Liver (tissue), 9 donors: ENCODE measurements around the gene CSMD2. TPM values are rescaled to one million over a fixed set of nuclear protein-coding genes. Genes with fewer than 3 reads are reported as not detected.

ENCODE experiments used
- DNase-seq: peaks from one replicate; pipeline ENCODE4 v3.0.0-alpha.2; 2017; ENCODE audit warnings: low spot score
- H3K27ac ChIP-seq, 2 donors: one replicate each; pipeline ENCODE4 v1.7.0; 2013; ENCODE audit warnings: inconsistent platforms in 2 of 2, low read length in 2 of 2, control low read depth in 1 of 2, low read depth in 1 of 2, mild to moderate bottlenecking in 1 of 2
- H3K27me3 ChIP-seq, 4 donors: one replicate each; pipeline versions ENCODE4 v1.6.1 to v1.7.0; 2013; ENCODE audit warnings: low read length in 3 of 4, inconsistent platforms in 1 of 4, mild to moderate bottlenecking in 1 of 4, moderate library complexity in 1 of 4; ENCODE audit not compliant: control insufficient read depth in 4 of 4, insufficient read depth in 4 of 4
- H3K36me3 ChIP-seq, 4 donors: one replicate each; pipeline versions ENCODE4 v1.6.1 to v1.7.0; 2013; ENCODE audit warnings: low read length in 3 of 4, mild to moderate bottlenecking in 3 of 4, low read depth in 1 of 4, moderate library complexity in 1 of 4; ENCODE audit not compliant: control insufficient read depth in 4 of 4, insufficient read depth in 3 of 4
- H3K4me1 ChIP-seq, 4 donors: one replicate each; pipeline versions ENCODE4 v1.6.1 to v1.7.0; 2013; ENCODE audit warnings: low read length in 3 of 4, mild to moderate bottlenecking in 3 of 4, moderate library complexity in 1 of 4; ENCODE audit not compliant: control insufficient read depth in 4 of 4, insufficient read depth in 4 of 4
- H3K4me3 ChIP-seq, 3 donors: one replicate each; pipeline versions ENCODE4 v1.6.1 to v1.7.0; 2013; ENCODE audit warnings: low read length in 3 of 3, control low read depth in 1 of 3, low read depth in 1 of 3, mild to moderate bottlenecking in 1 of 3
- H3K9ac ChIP-seq, 2 donors: one replicate each; pipeline ENCODE4 v1.7.0; 2013; ENCODE audit warnings: low read length in 2 of 2, mild to moderate bottlenecking in 2 of 2, moderate library complexity in 2 of 2, control low read depth in 1 of 2, low read depth in 1 of 2
- H3K9me3 ChIP-seq, 4 donors: one replicate each; pipeline versions ENCODE4 v1.6.1 to v1.7.0; 2013; ENCODE audit warnings: low read length in 3 of 4; ENCODE audit not compliant: control insufficient read depth in 4 of 4
- EGR1 ChIP-seq, 2 donors: IDR thresholded peaks; 2 replicates each; pipeline ENCODE4 v1.6.1; 2016 to 2018; ENCODE audit warnings: antibody characterized with exemption in 2 of 2, low read depth in 2 of 2
- FOXA1 ChIP-seq: IDR thresholded peaks from 2 replicates; pipeline ENCODE4 v1.6.1; 2016; ENCODE audit warnings: antibody characterized with exemption
- GABPA ChIP-seq, 2 donors: IDR thresholded peaks in 1 of 2; conservative IDR thresholded peaks in 1 of 2; 2 replicates each; pipeline ENCODE4 v1.6.1; 2016; ENCODE audit warnings: antibody characterized with exemption in 2 of 2, mild to moderate bottlenecking in 1 of 2, moderate library complexity in 1 of 2
- JUND ChIP-seq, 2 donors: IDR thresholded peaks; 2 replicates each; pipeline ENCODE4 v1.6.1; 2016; ENCODE audit warnings: antibody characterized with exemption in 2 of 2
- MAX ChIP-seq: IDR thresholded peaks from 2 replicates; pipeline ENCODE4 v1.6.1; 2016; ENCODE audit warnings: antibody characterized with exemption
- RAD21 ChIP-seq, 2 donors: IDR thresholded peaks; 2 replicates each; pipeline ENCODE4 v1.6.1; 2016; ENCODE audit warnings: antibody characterized with exemption in 2 of 2, mild to moderate bottlenecking in 2 of 2
- REST ChIP-seq: IDR thresholded peaks from 2 replicates; pipeline ENCODE4 v1.6.1; 2016; ENCODE audit warnings: antibody characterized with exemption, mild to moderate bottlenecking
- SP1 ChIP-seq: IDR thresholded peaks from 2 replicates; pipeline ENCODE4 v1.6.1; 2018; ENCODE audit warnings: antibody characterized with exemption, mild to moderate bottlenecking
- TAF1 ChIP-seq: conservative IDR thresholded peaks from 2 replicates; pipeline ENCODE4 v1.6.1; 2016; ENCODE audit warnings: antibody characterized with exemption, mild to moderate bottlenecking
- YY1 ChIP-seq: IDR thresholded peaks from 2 replicates; pipeline ENCODE4 v1.6.1; 2016; ENCODE audit warnings: antibody characterized with exemption, mild to moderate bottlenecking
- ZBTB33 ChIP-seq: IDR thresholded peaks from 2 replicates; pipeline ENCODE4 v1.6.1; 2016; ENCODE audit warnings: antibody characterized with exemption
- WGBS: extraction: QIAGEN DNeasy Blood & Tissue Kit; methylation state at CpG from one replicate; pipeline ENCODE4 v1.1.7; 2013; 5-methylcytosine and 5-hydroxymethylcytosine counted together
- polyA plus RNA-seq, 2 donors: library from polyadenylated mRNA; stranded (reverse) in 1 of 2; unstranded in 1 of 2; fragments of 200-250 nt in 1 of 2; fragments of >200 nt in 1 of 2; fragmentation: Nextera tagmentation in 1 of 2; extraction: Ambion mirVana in 1 of 2; gene quantifications; one replicate each; pipeline versions ENCODE4 v1.2.1 to v1.2.3, GENCODE V29; 2013 to 2015
- total RNA-seq, 2 donors: library from RNA; depleted of rRNA; stranded (reverse); fragments of >200 nt; gene quantifications; one replicate each; pipeline ENCODE4 v1.2.3, GENCODE V29; 2014
- TF ChIP-seq, protein P1 (sequence below): fragments of 150-350 bp; IDR thresholded peaks from 2 replicates; pipeline ENCODE4 v1.5.1; 2017; ENCODE audit warnings: improper control_type of control experiment, low read depth, low read length; ENCODE audit not compliant: missing input control
- TF ChIP-seq, protein P2 (sequence below): IDR thresholded peaks from 2 replicates; pipeline ENCODE4 v1.6.1; 2016; ENCODE audit warnings: antibody characterized with exemption
- donor health status: healthy.
- donor health status: healthy.
- donor health status: healthy.
- donor health status: healthy.
- donor health status: healthy.

Gene CSMD2
- total and polyA plus RNA-seq, 4 donors = 0.08 to 0.09 TPM; not detected in 2

DNA sequence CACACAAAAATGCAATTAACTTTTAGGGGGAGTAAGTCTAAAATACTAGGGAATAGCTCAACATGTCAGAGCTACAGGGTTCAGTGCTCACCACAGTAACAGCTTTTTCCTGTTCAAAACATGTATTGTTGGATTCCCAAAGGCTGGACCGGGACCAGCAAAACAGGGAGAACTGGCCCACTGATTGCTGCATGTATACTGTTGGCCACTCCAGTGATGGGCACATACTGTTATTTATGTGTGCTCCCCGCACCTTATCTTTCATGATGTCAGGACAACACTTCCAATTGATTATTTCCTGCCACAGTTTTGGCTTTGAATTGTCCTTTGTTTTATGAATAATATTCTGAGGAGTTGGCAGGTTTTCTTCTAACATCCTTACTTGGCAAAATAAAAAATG lies 250.5 kb downstream of the CSMD2 start:
- 77% methylated on average over 2 of the region's 2 CpGs for WGBS
- no peak overlapping the region for H3K4me3 ChIP-seq
- no peaks in the 10 kb centered on the region for H3K9me3 ChIP-seq

DNA sequence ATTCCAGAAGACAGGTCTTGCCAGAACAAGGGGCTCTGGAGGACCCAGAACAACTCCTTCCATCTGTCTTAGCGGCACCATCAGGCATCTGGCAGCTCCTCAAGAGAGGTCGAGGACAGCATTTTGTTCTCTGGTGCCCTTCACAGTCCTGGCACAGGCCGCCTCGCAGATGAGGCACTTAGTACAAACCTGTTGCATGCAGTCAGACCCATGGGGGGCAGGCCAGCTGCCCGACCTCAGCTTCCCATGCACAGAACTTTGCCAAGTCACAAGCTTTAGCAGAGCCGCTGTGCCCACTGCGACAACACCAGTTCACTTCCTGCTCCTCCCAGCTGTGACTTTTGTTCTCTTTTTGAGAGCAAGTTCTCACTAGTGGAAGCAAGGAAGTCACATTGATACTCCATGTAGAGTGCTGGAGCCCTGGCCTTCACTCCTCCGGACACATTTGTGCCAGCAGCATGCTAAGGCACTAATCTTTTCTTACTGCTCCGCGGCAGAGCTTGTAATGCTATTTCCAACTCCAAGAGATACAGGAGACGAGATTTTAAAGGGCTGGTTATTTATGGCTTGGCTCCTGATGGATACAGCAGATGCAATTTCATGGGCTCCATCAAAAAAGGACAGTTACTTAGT lies 256.6 kb downstream of the CSMD2 start:
- Histone ChIP-seq H3K4me3 (no peak overlapping the region), H3K36me3 (no peaks in the 10 kb centered on the region), H3K27ac (no peak overlapping the region), H3K9me3 (no peaks in the 10 kb centered on the region), H3K9ac (no peak overlapping the region), H3K4me1 (peaks cover 0 to 1% (median 0%) of the 10 kb centered on the region in 4 donors), H3K27me3 (no peaks in the 10 kb centered on the region)
- no peak for DNase-seq
- TF ChIP-seq FOXA1 (no peak), JUND (IDR thresholded peaks at IDR 0.05) (no peak), YY1 (no peak), ZBTB33 (no peak), EGR1 (IDR thresholded peaks at IDR 0.05; ENCODE audit: low read depth in 2 of 2) (no peak), TAF1 (no peak)
- TF ChIP-seq, protein P1, sequence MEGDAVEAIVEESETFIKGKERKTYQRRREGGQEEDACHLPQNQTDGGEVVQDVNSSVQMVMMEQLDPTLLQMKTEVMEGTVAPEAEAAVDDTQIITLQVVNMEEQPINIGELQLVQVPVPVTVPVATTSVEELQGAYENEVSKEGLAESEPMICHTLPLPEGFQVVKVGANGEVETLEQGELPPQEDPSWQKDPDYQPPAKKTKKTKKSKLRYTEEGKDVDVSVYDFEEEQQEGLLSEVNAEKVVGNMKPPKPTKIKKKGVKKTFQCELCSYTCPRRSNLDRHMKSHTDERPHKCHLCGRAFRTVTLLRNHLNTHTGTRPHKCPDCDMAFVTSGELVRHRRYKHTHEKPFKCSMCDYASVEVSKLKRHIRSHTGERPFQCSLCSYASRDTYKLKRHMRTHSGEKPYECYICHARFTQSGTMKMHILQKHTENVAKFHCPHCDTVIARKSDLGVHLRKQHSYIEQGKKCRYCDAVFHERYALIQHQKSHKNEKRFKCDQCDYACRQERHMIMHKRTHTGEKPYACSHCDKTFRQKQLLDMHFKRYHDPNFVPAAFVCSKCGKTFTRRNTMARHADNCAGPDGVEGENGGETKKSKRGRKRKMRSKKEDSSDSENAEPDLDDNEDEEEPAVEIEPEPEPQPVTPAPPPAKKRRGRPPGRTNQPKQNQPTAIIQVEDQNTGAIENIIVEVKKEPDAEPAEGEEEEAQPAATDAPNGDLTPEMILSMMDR = no peak
- 85% methylated on average over 11 of the region's 11 CpGs for WGBS

More for the DNA sequence above, 250.5 kb downstream of the CSMD2 start:
- DNase-seq = no peak
- H3K9ac ChIP-seq = no peak overlapping the region
- no peaks in the 10 kb centered on the region for H3K4me1 ChIP-seq
- H3K27me3 ChIP-seq = no peaks in the 10 kb centered on the region
- no peak for TF ChIP-seq JUND (IDR thresholded peaks at IDR 0.05)
- no peak for TF ChIP-seq REST
- H3K36me3 ChIP-seq = no peaks in the 10 kb centered on the region
- H3K27ac ChIP-seq = no peak overlapping the region

DNA sequence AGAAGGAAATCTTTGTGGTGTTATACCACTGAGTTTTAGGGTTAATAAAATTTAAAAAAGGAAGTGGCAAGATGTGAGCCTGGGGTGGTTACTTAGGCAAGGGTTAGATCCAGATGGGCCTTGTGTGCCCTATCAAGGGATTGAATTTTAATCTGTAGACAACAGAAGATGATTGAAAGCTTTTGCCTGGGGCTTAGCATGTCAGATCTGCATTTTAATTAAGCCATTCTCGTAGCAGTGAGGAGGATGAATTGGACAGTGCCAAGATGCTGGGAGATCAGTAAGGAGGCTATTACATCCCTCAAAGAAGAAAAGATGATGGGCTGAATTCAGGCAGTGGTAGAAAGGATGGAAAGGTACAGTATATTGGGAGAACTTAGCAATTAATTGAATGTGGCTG lies 258.9 kb downstream of the CSMD2 start:
- Histone ChIP-seq H3K9me3 (no peaks in the 10 kb centered on the region), H3K4me3 (no peak overlapping the region), H3K4me1 (peaks cover 0 to 12% (median 9%) of the 10 kb centered on the region in 4 donors), H3K9ac (no peak overlapping the region), H3K27ac (no peak overlapping the region), H3K36me3 (no peaks in the 10 kb centered on the region), H3K27me3 (no peaks in the 10 kb centered on the region)
- no peak for DNase-seq
- WGBS = 87% methylated on average over 1 of the region's 1 CpG
- TF ChIP-seq YY1 (no peak), ZBTB33 (no peak), SP1 (no peak), RAD21 (IDR thresholded peaks at IDR 0.05) (no peak), GABPA (IDR thresholded peaks at IDR 0.05 in 1 of 2, conservative IDR thresholded peaks at IDR 0.05 in 1 of 2) (no peak), EGR1 (IDR thresholded peaks at IDR 0.05; ENCODE audit: low read depth in 2 of 2) (no peak), FOXA1 (no peak), MAX (no peak)
- TF ChIP-seq, protein P2, sequence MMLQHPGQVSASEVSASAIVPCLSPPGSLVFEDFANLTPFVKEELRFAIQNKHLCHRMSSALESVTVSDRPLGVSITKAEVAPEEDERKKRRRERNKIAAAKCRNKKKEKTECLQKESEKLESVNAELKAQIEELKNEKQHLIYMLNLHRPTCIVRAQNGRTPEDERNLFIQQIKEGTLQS = no peak
- TF ChIP-seq, protein P1 = no peak
